Airway epithelial cell (primary cell): ENCODE data around the gene REELD1. TPM values are rescaled to one million over a fixed set of nuclear protein-coding genes. Genes with fewer than 3 reads are reported as not detected.

Experiments
- total RNA-seq: library from RNA; depleted of rRNA; stranded (reverse); fragments of >200 nt; gene quantifications from 2 replicates; pipeline ENCODE4 v1.2.3, GENCODE V29; 2015

The REELD1 gene
- not detected in 2 replicates for total RNA-seq

GRCh38 chr4:146214238-146214637, at the start of gene REELD1:
REELD1 (plus strand) TSS chr4:146214538; CDS start chr4:146216953, 2,415 bp downstream.

GRCh38 chr4:146175541-146176453, 38.5 kb upstream of the REELD1 start, which contains the start of gene LSM6:
LSM6 (plus strand) TSS chr4:146175718; CDS start chr4:146182922, 7,204 bp downstream.

Other genes starting within 250 kb of the REELD1 start
- 28.0 and 37.4 TPM in 2 replicates for gene LSM6, start 38.8 kb upstream of the REELD1 start, total RNA-seq